ENCODE results near the gene ABCC8. TPM values are rescaled to one million over a fixed set of nuclear protein-coding genes. Genes with fewer than 3 reads are reported as not detected.

Gene ABCC8
- total and polyA plus RNA-seq, 2 of the 8 experiments (the other 6 are each of a cell fraction or from before 2014, with no cell fraction given): 3.7 to 4.9 TPM

Other genes starting within 250 kb of the ABCC8 start
- gene NUCB2, start 200.1 kb downstream of the ABCC8 start, total RNA-seq (2021; fragmentation: NEBNext Ultra II Directional; extraction: Animal tissue kit (Norgen Biotek cat#: 25700)): 27.9 and 34.2 TPM in 2 replicates
- gene NUCB2, start 200.1 kb downstream of the ABCC8 start, polyA plus RNA-seq (2011; rRNA removed): 4.1 and 9.0 TPM in 2 replicates
- 1.7 and 1.9 TPM in 2 replicates for gene NCR3LG1, start 125.0 kb downstream of the ABCC8 start, total RNA-seq (2021; fragmentation: NEBNext Ultra II Directional; extraction: Animal tissue kit (Norgen Biotek cat#: 25700))
- 0.49 and 0.68 TPM in 2 replicates for gene NCR3LG1, start 125.0 kb downstream of the ABCC8 start, polyA plus RNA-seq (2011; rRNA removed)
- 6.3 and 8.3 TPM in 2 replicates for gene KCNJ11, start 88.2 kb downstream of the ABCC8 start, total RNA-seq (2021; fragmentation: NEBNext Ultra II Directional; extraction: Animal tissue kit (Norgen Biotek cat#: 25700))
- 3.8 and 6.5 TPM in 2 replicates for gene KCNJ11, start 88.2 kb downstream of the ABCC8 start, polyA plus RNA-seq (2011; rRNA removed)
- gene USH1C, start 67.6 kb upstream of the ABCC8 start, total RNA-seq (2021; fragmentation: NEBNext Ultra II Directional; extraction: Animal tissue kit (Norgen Biotek cat#: 25700)): 1.3 and 2.4 TPM in 2 replicates
- gene USH1C, start 67.6 kb upstream of the ABCC8 start, polyA plus RNA-seq (2011; rRNA removed): 1.6 and 2.3 TPM in 2 replicates
- 1.5 and 2.4 TPM in 2 replicates for gene OTOG, start 70.4 kb upstream of the ABCC8 start, total RNA-seq (2021; fragmentation: NEBNext Ultra II Directional; extraction: Animal tissue kit (Norgen Biotek cat#: 25700))
- gene OTOG, start 70.4 kb upstream of the ABCC8 start, polyA plus RNA-seq (2011; rRNA removed): 0.41 and 0.88 TPM in 2 replicates
- not detected in 2 replicates for gene MYOD1, start 242.7 kb upstream of the ABCC8 start, total RNA-seq (2021; fragmentation: NEBNext Ultra II Directional; extraction: Animal tissue kit (Norgen Biotek cat#: 25700))
- 0.06 TPM in 1 of 2 replicates, not detected in the other for gene MYOD1, start 242.7 kb upstream of the ABCC8 start, polyA plus RNA-seq (2011; rRNA removed)